ENCODE results near the gene CCL3.
"Not testable (repeated sequence)": the region's sequence is repeated elsewhere in the genome, so short reads cannot be mapped to it uniquely, and the experiment has no call there.

DNA sequence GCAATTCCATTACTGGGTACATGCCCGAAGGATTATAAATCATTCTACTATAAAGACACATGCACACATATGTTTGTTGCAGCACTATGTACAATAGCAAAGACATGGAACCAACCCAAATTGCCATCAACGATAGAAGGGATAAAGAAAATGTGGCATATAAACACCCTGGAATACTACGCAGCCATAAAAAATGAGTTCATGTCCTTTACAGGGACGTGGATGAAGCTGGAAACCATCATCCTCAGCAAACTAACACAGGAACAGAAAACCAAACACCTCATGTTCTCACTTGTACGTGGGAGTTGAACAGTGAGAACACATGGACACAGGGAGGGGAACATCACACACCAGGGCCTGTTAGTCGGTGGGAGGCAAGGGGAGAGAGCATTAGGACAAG, 31.2 kb upstream of the CCL3 start:
- TF ChIP-seq ZNF274 (IDR thresholded peaks at IDR 0.05; ENCODE audit: low read depth, low read length); YY1 (IDR thresholded peaks at IDR 0.05; ENCODE audit: insufficient read depth, insufficient read length); SUZ12 (IDR thresholded peaks at IDR 0.05; ENCODE audit: extremely low read depth, insufficient read depth, insufficient read length): not testable (repeated sequence)
